ENCODE measurements around the gene SIK3. TPM values are rescaled to one million over a fixed set of nuclear protein-coding genes. Genes with fewer than 3 reads are reported as not detected.

The SIK3 gene
- total RNA-seq, 2 experiments from 2014 or later, result 22.8 to 24.0 TPM

DNA sequence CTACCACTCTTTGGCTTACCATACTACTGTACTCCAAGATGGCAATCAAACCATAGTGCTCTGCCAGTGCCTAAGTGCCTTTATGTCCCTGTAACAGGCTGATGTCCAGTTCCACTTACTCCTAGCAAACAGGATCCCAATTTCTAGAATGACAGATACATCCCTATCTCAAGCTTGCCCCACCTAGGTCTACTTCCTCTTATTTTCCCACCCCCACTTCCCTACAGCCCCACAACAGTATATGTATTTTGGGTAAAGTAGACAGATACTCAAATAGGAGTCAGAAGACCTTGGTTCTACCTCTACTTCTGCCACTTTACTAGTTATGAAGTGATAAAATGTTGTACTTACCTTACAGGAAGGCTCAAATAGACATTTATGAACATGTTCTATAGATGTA, 24.1 kb downstream of the SIK3 start:
- Mint-ChIP-seq H3K36me3 (peaks cover 5% of the 10 kb centered on the region), H3K27me3 (no peaks in the 10 kb centered on the region), H3K4me3 (no peak overlapping the region), H3K4me1 (peaks cover 59% of the 10 kb centered on the region), H3K9me3 (no peaks in the 10 kb centered on the region), H3K27ac (peak overlapping the region; percentile 38)
- DNase-seq, result no peak

DNA sequence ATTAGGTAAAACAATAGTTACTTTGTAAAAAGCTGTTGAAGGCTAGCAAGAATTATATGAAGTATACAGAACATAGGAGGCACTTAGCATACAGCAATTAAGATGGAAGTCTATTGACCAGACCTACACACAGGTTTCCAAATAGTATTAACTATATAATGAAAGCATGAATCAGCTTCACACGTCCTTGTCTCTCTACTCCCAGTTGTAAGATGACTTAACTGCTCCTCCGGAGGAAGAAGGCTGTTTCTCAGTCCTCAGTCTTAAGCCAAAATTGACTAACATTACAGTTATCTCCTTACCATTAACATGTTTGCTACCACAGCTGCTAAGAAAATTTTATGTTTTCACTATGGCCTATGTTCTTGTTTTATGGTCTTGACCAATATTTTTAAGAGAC, 24.7 kb downstream of the SIK3 start:
- Mint-ChIP-seq H3K36me3 (peaks cover 4% of the 10 kb centered on the region), H3K4me3 (no peak overlapping the region), H3K4me1 (peaks cover 58% of the 10 kb centered on the region), H3K27ac (peak overlapping the region; percentile 19), H3K9me3 (no peaks in the 10 kb centered on the region), H3K27me3 (no peaks in the 10 kb centered on the region)
- no peak for DNase-seq

DNA sequence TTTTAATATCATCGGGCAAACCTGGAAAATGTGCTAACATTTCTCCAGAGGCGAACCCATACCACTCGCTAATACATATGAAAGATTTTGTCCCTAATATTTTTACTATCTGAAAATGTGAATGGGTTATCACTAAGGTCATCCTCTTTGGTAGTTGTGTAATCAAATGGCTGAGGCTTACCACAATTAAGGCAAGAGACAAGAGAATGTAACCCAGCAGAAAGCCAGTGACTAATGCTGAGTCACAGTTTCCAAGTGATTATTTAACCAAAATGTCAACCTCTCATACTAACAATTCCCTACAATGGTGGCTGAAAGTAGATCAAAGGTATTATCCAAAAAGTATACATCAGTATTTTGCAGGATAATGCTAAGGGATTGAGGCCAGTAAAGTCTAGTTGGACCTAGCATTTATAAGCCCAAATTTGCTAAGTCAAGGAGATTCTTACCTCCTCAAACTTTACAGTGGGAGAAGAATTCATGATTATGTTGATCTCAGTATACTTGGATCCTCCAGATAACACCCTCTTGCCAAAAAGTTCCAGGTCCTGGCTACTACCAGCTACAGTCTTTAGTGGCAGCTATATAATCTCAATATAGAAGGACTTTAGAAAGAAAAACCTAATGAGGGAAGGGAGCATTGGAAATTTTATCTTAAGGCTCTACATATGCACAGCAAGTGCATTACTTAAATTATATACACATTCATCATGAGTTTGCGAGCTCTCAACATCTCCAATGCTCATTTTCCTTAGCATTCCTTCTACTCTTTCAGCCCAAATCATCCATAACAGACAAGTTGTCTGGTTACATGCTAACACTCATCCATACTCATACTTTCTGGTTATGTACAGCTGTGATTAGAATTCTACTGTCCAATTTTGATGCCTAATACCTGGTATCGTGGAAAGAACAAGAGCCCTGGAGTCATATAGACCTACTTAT, 25.4 kb downstream of the SIK3 start:
- Mint-ChIP-seq H3K4me3 (no peak overlapping the region), H3K9me3 (no peaks in the 10 kb centered on the region), H3K27ac (peak overlapping the region; percentile 6)

DNA sequence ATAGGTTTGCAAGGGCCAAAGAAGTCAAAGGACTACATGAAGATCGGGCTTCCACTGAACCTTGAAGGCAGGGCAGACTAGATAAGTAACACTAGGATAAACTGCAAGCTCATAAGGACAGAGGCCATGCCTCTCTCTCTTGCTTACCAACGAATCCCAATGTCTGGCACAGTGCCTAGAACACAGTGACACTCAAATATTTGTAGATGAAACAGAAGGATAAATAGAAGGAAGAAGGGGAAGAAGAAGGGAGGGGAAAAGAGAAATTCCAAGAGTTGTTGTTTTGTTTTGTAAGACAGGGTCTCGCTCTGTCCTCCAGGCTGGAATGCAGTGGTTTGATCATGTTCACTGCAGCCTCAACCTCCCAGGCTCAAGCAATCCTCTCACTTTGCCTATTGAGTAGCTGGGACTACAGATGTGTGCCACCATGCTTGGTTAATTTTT, 26.9 kb downstream of the SIK3 start:
- Mint-ChIP-seq H3K9me3 (no peaks in the 10 kb centered on the region), H3K27ac (no peak overlapping the region), H3K4me1 (peaks cover 63% of the 10 kb centered on the region), H3K36me3 (peaks cover 9% of the 10 kb centered on the region), H3K27me3 (no peaks in the 10 kb centered on the region), H3K4me3 (no peak overlapping the region)
- DNase-seq, result no peak

More for the DNA sequence above, 25.4 kb downstream of the SIK3 start:
- no peak for DNase-seq
- Mint-ChIP-seq H3K27me3 (no peaks in the 10 kb centered on the region), H3K4me1 (peaks cover 60% of the 10 kb centered on the region), H3K36me3 (peaks cover 4% of the 10 kb centered on the region)

DNA sequence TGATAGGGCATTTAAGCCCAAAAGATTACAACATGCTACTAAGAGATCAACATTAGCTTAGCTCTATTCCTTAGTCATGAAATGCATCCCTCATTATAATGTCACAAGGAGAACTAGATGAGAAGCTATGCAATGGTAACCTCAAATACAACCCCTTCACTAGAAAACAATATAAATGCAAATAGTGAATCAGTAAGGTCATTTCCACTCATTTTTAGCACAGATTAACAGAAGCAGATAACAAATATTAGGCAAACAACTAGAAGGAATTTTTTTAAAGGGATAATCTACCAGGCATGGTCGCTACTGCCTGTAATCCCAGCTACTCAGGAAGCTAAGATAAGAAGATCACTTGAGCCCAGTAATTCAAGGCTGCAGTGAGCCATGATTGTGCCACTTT, 28.2 kb downstream of the SIK3 start:
- no peak for DNase-seq
- Mint-ChIP-seq H3K36me3 (peaks cover 12% of the 10 kb centered on the region), H3K27me3 (no peaks in the 10 kb centered on the region), H3K4me1 (peaks cover 62% of the 10 kb centered on the region), H3K4me3 (no peak overlapping the region), H3K9me3 (no peaks in the 10 kb centered on the region), H3K27ac (no peak overlapping the region)

DNA sequence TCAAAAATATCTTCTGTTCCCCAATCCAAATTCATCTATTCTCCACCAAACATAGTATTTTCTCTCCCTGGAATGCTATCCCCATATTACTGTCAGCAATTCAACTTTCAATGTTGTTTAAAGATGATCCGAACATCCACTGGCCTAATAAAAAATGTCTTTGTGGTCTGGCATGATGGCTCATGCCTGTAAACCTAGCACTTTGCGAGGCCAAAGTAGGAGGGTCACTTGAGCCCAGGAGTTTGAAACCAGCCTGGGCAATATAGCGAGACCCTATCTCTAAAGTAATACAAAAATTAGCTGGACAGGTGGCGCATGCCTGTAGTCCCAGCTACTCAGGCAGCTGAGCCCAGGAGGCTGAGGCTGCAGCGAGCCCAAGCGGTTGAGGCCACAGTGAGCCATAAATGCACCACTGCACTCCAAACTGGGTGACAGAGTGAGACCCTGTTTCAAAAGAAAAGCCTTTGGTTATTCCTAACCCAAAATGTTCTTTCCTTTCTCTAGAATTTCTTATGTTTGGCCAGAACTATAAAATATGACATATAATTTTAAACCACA, 29.8 kb downstream of the SIK3 start:
- Mint-ChIP-seq H3K27me3 (no peaks in the 10 kb centered on the region), H3K4me3 (no peak overlapping the region), H3K4me1 (peaks cover 66% of the 10 kb centered on the region), H3K27ac (no peak overlapping the region), H3K36me3 (peaks cover 12% of the 10 kb centered on the region), H3K9me3 (no peaks in the 10 kb centered on the region)
- DNase-seq, result no peak

DNA sequence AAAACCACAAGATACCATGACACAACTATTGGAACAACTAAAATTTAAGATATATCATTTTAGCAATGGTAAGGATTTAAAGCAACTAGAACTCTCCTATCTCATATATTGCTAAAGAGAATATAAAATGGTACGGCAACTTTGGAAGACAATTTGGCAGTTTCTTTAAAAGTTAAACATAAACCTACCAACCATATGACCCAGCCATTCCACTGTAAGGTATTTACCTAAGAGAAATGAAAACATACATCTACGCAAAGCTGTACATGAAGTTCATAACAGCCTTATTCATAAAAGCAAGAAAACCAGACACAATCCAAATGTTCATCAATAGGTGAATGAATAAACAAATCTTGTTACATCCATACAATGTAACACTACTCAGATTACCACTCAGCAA, 31.3 kb downstream of the SIK3 start:
- H3K36me3 Mint-ChIP-seq, result peaks cover 12% of the 10 kb centered on the region
- no peak overlapping the region for H3K4me3 Mint-ChIP-seq
- H3K27me3 Mint-ChIP-seq, result no peaks in the 10 kb centered on the region
- peaks cover 68% of the 10 kb centered on the region for H3K4me1 Mint-ChIP-seq
- H3K9me3 Mint-ChIP-seq, result no peaks in the 10 kb centered on the region
- no peak overlapping the region for H3K27ac Mint-ChIP-seq
- DNase-seq, result no peak

DNA sequence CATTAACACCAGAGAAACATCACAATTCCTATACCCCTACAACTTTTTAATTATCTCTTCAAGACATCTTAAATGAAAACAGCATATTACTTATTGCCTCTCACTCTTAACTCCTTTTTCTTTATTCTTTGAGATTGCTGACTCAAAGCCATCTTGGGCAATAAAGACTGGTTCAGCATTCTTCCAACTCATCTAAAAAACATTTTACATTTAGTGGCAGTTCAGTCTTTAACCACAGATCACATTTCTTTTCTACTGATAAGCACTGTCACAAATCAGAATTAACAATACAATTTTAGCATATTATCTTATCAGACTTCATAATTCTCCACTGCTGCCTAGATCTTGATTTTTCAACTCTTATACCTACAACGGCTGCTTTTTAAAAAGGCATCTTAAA, 34.0 kb downstream of the SIK3 start:
- Mint-ChIP-seq H3K4me3 (no peak overlapping the region), H3K36me3 (peaks cover 9% of the 10 kb centered on the region), H3K27me3 (no peaks in the 10 kb centered on the region), H3K9me3 (no peaks in the 10 kb centered on the region), H3K4me1 (peaks cover 72% of the 10 kb centered on the region), H3K27ac (peak overlapping the region; percentile 83)
- no peak for DNase-seq

DNA sequence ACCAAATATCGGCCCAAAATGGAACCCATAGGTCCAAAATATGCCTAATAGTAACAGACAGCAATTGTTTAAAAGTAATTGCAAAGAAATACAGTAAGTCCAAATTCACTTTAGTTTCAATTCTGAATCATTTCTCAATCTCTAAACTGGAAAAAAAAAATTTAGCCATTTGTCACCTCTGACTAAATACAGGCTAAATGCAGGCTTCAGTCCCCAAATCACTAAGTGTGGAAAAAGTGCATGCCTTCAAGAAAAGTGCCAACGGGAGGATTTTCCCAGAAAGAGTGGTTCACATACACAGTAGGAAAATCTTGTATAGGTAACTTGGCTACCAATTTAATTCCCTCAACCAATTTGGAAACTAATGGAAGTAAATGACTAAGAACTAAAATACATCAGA, 35.7 kb downstream of the SIK3 start:
- peak; percentile 20 for DNase-seq
- Mint-ChIP-seq H3K4me1 (peaks cover 72% of the 10 kb centered on the region), H3K4me3 (peak overlapping the region; percentile 20), H3K27ac (peak overlapping the region; percentile 80), H3K36me3 (peaks cover 9% of the 10 kb centered on the region), H3K27me3 (no peaks in the 10 kb centered on the region), H3K9me3 (no peaks in the 10 kb centered on the region)

DNA sequence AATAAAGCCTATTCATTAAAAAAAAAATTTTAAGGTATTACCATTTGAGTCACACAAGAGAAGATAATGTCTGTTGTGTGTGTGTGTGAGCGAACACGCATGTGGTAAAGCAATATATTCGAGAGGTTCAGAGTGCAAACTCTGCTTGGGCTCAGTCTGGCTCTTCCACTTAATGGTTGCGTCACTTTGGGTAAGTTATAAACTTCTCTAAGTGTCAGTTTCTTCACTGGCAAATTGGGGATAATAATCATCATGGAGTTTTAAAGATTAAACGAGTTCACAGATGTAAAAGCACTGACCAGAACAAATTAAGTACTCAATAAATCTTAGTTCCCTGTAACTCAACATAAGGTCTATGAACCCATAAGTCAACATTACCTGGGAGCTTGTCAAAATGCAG, 37.0 kb downstream of the SIK3 start:
- peaks cover 62% of the 10 kb centered on the region for H3K4me1 Mint-ChIP-seq
- H3K36me3 Mint-ChIP-seq, result peaks cover 7% of the 10 kb centered on the region
- no peak for DNase-seq
- no peaks in the 10 kb centered on the region for H3K27me3 Mint-ChIP-seq
- H3K4me3 Mint-ChIP-seq, result no peak overlapping the region
- no peaks in the 10 kb centered on the region for H3K9me3 Mint-ChIP-seq
- no peak overlapping the region for H3K27ac Mint-ChIP-seq

DNA sequence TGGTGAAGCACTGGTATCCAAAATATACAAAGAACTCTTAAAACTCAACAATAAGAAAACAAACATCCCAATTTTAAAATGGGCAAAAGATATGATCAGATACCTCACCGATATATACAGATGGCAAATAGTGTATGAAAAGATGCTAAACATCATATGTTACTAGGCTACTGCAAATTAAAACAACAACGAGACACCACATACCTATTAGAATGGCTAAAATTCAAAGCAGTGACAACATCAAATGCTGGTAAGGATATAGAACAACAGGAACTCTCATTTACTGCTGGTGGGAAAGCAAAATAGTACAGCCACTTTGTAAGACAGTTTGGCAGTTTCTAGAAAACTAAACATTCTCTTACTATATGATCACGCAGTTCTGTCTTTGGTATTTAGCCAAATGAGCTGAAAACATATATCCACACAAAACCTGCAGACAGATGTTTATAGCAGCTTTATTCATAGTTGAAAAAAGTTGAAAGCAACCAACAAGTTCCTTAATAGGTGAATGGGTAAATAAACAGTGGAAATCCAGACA, 38.5 kb downstream of the SIK3 start:
- Mint-ChIP-seq H3K4me1 (peaks cover 55% of the 10 kb centered on the region), H3K27me3 (no peaks in the 10 kb centered on the region), H3K4me3 (no peak overlapping the region), H3K27ac (no peak overlapping the region), H3K36me3 (peaks cover 7% of the 10 kb centered on the region), H3K9me3 (no peaks in the 10 kb centered on the region)
- no peak for DNase-seq

DNA sequence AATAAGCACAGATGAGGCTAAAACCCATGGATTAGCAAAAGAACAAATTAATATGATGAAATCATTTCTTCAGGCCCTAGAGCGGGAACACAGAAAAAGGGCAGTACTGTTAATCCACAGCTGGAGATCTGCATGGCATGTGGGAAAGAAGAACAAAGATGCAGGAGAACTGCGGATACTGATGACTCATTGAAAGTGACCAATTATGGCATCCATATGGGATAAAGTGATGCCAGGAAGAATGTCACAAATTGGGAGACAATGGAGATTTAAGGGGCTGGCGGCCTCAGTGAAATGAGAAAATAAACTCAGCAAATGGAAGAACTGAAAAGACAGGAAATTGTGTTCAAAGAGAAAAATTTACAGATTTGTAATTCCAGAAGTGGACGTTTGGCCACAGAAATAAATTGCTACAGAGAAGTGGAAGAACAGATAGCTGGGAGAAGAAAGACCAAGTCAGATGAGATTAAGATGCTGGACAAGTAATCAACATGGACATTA, 39.4 kb downstream of the SIK3 start:
- peaks cover 9% of the 10 kb centered on the region for H3K36me3 Mint-ChIP-seq
- no peak overlapping the region for H3K27ac Mint-ChIP-seq
- no peaks in the 10 kb centered on the region for H3K9me3 Mint-ChIP-seq
- no peak overlapping the region for H3K4me3 Mint-ChIP-seq
- peaks cover 51% of the 10 kb centered on the region for H3K4me1 Mint-ChIP-seq
- no peaks in the 10 kb centered on the region for H3K27me3 Mint-ChIP-seq
- DNase-seq, result no peak

DNA sequence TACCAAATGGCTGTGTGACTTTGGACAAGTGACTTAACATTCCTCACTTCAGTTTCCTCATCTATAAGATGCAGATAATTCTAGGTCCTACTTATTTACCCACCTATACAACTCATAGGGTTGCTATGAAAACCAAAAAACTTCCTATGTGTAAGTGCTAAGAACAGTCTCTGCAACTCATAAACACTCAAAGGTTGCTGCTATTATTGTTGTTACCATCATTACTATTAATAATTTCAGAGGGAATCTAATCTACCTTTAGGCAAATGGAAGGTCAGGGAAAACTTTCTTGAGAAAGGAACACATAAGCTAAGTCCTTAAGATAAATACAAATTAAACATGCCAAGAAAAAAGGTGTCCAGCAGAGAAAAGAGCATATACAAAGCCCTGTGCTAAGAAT, 40.5 kb downstream of the SIK3 start:
- Mint-ChIP-seq H3K4me3 (no peak overlapping the region), H3K27me3 (no peaks in the 10 kb centered on the region), H3K9me3 (no peaks in the 10 kb centered on the region), H3K27ac (no peak overlapping the region), H3K4me1 (peaks cover 40% of the 10 kb centered on the region), H3K36me3 (peaks cover 9% of the 10 kb centered on the region)
- DNase-seq, result no peak

DNA sequence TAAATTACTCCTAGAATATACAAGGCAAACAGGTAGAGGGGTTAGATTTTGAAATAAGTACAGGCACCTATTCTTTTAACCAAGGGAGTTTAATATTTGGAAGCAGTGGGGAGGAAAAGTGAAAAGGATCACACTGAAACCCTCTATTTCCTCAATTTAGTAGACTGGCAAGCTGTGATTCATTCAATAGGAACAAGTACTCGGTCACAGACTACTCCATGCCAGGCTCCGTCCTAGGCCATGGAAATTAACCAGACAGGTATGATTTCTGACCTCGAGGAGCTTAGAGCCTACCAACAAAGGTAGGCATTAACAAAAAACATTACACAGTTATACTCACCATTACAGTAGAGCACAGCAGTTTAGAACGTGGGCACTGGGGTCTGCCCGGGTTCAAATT, 40.9 kb downstream of the SIK3 start:
- peaks cover 9% of the 10 kb centered on the region for H3K36me3 Mint-ChIP-seq
- H3K4me3 Mint-ChIP-seq, result no peak overlapping the region
- H3K27me3 Mint-ChIP-seq, result no peaks in the 10 kb centered on the region
- H3K4me1 Mint-ChIP-seq, result peaks cover 36% of the 10 kb centered on the region
- no peak overlapping the region for H3K27ac Mint-ChIP-seq
- no peaks in the 10 kb centered on the region for H3K9me3 Mint-ChIP-seq
- DNase-seq, result no peak

DNA sequence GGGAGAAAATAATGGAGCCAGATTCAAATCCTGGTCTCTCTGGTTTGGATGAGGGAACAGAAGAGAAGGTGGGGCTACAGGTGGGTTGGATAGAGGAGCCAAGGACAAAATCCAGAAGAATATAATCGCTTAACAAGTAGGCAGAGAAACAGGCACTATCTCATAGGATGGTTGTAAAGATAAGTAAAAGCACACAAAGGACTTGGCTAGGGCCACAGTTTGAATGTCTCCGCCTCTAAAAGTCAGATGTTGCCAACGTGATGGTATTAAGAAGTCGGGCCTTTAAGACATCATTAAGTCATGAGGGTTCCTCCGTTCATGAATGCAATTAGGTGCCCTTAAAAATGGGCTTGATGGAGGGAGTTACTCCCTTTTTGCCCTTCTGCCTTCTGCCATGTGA, 42.8 kb downstream of the SIK3 start:
- no peak overlapping the region for H3K27ac Mint-ChIP-seq
- H3K4me1 Mint-ChIP-seq, result peaks cover 28% of the 10 kb centered on the region
- no peak for DNase-seq
- peaks cover 10% of the 10 kb centered on the region for H3K36me3 Mint-ChIP-seq
- no peaks in the 10 kb centered on the region for H3K9me3 Mint-ChIP-seq
- H3K4me3 Mint-ChIP-seq, result no peak overlapping the region
- no peaks in the 10 kb centered on the region for H3K27me3 Mint-ChIP-seq

All from activated naive CD8-positive, alpha-beta T cell treated with anti-CD3 and anti-CD28 coated beads for 36 hours (primary cell).